GM12892 (cell line): Measurements from ENCODE around the gene CCT3.

Source experiments
- DNase-seq: peaks from one replicate; pipeline ENCODE4 v3.0.0; 2011; ENCODE audit not compliant: insufficient read length
- FAIRE-seq: peaks from 2 replicates; lab custom pipeline; 2011; peaks lifted over from hg19 to GRCh38; lab: Jason Lieb, UNC
- POLR2A ChIP-seq: IDR thresholded peaks from 2 replicates; pipeline ENCODE4 v1.6.1; 2011; ENCODE audit warnings: low read depth, low read length, control low read depth
- POLR2AphosphoS5 ChIP-seq: IDR thresholded peaks from 2 replicates; pipeline ENCODE4 v1.6.1; 2011; ENCODE audit warnings: low read depth, low read length, control low read depth
- TAF1 ChIP-seq: IDR thresholded peaks from 2 replicates; pipeline ENCODE4 v1.6.1; 2011; ENCODE audit warnings: low read depth, mild to moderate bottlenecking, control low read depth, low read length, borderline replicate concordance

The CCT3 gene

GRCh38 chr1:156281693-156282478 lies 56.2 kb downstream of the CCT3 start:
- DNase-seq (no peak), FAIRE-seq (no peak)
- TF ChIP-seq POLR2AphosphoS5 (no peak; the same call in none of the 2 replicates), POLR2A (peak; percentile 24; the same call in 1 of the 2 replicates)

- DNase-seq = no peak
- peak; percentile 48 for FAIRE-seq
- TF ChIP-seq POLR2AphosphoS5 (peak; percentile 7; the same call in 1 of the 2 replicates), TAF1 (no peak), POLR2A (peak; percentile 24; the same call in 1 of the 2 replicates)
These were observed 56.8 kb downstream of the CCT3 start for GRCh38 chr1:156281281-156281680.

- TF ChIP-seq POLR2AphosphoS5 (no peak), POLR2A (no peak), TAF1 (no peak)
- DNase-seq (no peak), FAIRE-seq (no peak)
These were observed 58.3 kb downstream of the CCT3 start for GRCh38 chr1:156279837-156280236.

DNA sequence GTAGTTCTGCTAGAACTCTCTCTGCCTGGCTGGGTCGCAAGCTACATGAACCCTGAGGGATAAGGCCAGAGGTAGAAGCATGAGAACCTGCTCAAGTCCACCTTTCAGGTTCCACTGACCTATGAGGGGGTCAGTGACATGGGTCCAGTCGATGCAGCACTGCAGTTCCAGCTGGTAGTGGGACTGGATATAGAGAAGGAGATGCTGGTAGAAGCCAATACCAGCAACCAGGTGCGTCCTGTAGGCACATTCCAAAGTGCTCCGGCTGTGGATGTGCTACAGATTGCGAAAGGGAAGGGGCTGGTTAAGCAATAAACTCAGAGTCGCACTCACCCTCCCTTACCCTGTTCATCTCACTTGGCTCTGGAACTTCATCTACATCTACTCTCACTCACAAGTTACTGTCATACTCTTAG lies 61.1 kb downstream of the CCT3 start:
- DNase-seq (no peak), FAIRE-seq (no peak)
- TF ChIP-seq POLR2AphosphoS5 (no peak), POLR2A (no peak), TAF1 (no peak)

DNA sequence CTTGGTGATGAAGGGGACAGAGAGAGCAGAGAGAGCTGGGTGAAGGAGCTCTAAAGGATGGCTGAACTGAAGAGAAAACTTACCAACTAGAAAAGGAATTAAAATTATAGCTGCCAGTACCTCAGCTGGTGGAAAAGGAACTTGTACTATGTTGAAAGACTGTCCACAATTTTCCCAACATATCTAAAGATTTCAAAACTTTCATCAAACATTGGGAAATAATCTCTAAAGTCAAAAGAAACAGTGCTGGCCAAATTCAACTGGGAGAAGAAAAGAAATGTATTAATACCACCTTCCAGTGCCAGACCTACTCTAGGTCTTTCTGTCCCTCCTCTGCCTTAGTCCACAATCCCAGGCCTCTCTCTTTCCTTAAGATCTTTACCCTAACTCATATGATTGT lies 61.6 kb downstream of the CCT3 start:
- TF ChIP-seq TAF1 (no peak), POLR2A (no peak), POLR2AphosphoS5 (no peak)
- FAIRE-seq = no peak
- DNase-seq = no peak

- TF ChIP-seq TAF1 = no peak
- no peak for TF ChIP-seq POLR2A
- TF ChIP-seq POLR2AphosphoS5 = no peak
- FAIRE-seq (no peak), DNase-seq (no peak)
These were observed 67.8 kb downstream of the CCT3 start for GRCh38 chr1:156270314-156270713.

DNA sequence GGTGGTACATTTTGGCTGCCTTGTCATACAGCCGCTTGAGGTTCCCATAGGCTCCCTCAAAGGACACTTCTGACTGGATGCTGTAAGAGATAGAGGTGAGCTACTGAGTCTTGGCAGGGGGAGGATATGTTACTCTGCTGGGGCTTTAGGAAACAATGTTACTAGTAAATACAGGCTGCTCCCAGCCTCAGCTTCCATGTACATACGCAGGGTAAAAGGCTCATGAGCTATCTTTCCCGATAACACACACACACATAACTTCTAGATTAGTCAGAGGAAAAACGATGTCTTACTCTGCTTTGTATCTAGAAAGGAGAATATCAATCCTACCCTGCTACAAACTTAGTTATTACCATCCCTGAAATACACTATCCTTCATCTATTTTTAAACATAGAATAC lies 69.8 kb downstream of the CCT3 start:
- TF ChIP-seq POLR2AphosphoS5 (no peak), POLR2A (no peak), TAF1 (no peak)

DNA sequence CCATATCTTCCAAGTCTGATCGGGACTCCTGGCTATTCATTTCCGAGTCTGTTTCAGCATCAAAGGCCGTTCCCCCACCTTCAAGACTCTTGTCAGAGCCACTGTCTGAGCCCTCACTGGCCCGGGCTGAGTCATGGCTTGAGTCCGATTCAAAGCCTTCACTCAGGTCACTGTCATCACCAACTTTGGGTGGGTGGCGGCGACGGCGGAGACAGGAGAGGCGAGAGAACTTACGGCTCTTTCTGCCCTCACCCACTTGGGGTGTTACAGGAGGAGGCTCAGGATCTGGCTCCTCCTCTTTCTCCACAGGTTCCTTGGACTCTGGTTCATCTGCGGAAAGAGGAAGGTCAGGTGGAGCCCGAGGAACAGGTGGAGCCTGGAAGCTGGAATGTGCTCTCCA lies 72.0 kb downstream of the CCT3 start:
- FAIRE-seq = no peak
- no peak for DNase-seq
- TF ChIP-seq POLR2A = no peak
- no peak for TF ChIP-seq POLR2AphosphoS5
- no peak for TF ChIP-seq TAF1

More for the DNA sequence above, 69.8 kb downstream of the CCT3 start:
- no peak for FAIRE-seq
- DNase-seq = no peak

DNA sequence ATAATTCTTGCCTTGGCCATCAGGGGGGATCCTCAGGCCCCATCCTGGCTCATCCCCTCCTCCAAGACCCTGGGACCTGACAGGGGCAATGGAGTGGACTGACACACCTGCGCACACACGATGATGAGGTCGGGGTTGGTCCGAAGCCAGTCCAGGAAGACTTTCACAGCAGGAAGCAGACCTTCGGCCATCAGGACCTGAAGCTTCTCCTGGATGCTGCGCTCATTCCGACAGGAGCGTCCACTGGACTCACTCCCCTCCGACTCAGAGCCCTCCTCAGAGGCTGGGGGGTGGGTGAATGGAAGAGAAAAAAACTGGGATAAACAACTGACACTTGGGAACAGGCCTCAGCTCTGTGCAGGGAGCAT lies 74.8 kb downstream of the CCT3 start:
- TF ChIP-seq TAF1 (no peak), POLR2AphosphoS5 (no peak), POLR2A (no peak)
- no peak for DNase-seq
- FAIRE-seq = no peak

DNA sequence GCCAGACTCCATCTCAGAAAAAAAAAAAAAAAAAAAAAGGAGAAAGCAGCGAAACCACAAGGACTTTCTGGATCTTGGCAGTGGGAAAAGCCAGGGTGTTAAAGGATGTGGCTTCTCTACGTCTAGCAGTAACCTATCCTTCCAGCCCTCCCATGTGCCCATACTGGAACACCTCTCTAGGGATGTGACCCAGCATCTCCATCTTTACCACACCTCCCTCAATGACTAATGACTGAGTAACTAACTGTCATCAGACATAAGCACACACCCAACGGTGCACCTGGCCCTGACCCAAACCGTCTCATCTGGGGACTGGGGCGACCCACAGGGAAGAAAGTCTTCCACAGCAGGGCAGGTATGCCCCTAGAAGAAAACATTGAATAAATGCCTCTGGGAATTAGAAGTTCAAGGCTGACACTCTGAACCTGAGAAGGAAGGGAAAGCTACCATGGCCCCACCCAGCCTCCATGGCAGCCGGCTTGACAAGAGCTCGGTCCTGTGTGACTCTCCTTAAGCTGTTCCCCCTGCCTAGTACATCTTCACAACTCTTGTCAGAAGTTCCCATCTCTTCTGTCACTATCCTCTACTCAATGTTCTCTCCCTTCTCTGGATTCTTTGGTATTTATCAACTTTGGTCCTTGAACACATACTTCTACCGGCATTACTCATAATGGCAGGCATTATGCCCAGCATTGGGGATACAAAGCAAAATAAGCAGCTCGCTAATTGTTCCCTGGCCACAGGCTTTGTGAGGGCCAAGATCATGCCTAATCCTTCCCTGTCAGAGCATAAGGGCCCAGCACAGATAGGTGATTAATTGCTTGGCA lies 75.4 kb downstream of the CCT3 start:
- TF ChIP-seq POLR2A (no peak), POLR2AphosphoS5 (no peak), TAF1 (no peak)
- FAIRE-seq (no peak), DNase-seq (no peak)

DNA sequence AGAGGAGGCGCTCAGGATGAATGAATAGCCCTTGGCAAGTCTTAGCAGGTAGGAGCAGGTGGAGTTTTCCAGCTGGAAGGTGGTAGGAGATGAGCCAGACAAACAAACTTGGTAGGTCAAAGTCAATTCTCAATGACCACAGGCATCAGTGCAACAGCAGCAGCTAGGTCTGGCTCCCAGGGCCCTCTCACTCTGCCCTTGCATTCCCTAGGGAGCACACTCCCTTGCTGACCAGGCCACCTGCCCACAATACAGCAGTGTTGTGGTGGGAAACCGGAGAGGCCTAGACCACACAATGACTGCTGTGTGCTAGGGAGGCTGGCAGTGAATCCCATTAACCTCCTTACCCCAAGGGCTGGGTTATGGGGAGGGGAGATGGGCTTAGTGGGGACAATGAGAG lies 77.2 kb downstream of the CCT3 start:
- no peak for FAIRE-seq
- DNase-seq = no peak
- no peak for TF ChIP-seq TAF1
- TF ChIP-seq POLR2A = no peak
- TF ChIP-seq POLR2AphosphoS5 = no peak

DNA sequence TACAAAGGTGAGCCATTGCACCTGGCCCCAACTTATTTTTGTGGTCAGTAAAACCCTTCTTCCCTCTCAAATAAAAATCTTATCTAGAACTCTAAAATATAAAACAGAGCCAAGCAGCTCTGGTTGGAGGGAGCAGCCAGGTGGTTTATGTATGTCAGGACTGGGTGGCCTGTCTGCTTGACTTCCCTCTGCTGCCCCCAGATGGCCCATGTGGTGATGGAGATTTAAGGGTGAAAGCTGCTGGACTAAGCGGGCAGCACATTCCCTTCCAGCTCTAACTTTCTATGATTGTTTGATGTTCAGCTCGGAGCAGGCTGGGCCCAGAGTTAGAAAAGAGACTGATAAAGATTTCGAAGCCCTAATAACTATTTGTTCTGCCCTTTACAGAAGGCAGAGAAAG lies 78.3 kb downstream of the CCT3 start:
- DNase-seq (no peak), FAIRE-seq (no peak)
- no peak for TF ChIP-seq POLR2A
- TF ChIP-seq TAF1 = no peak
- no peak for TF ChIP-seq POLR2AphosphoS5
